Mesendoderm (in vitro differentiated cells): ENCODE data around the gene RGS11.

Source experiments
- DNase-seq: peaks from one replicate; pipeline ENCODE4 v3.0.0; 2013
- H2AK5ac ChIP-seq: 2 replicates; pipeline ENCODE4 v1.6.1; 2013; ENCODE audit warnings: low read length, inconsistent platforms
- H2BK120ac ChIP-seq: 2 replicates; pipeline ENCODE4 v1.6.1; 2013; ENCODE audit warnings: low read depth, mild to moderate bottlenecking, low read length, moderate library complexity, mixed read lengths
- H2BK15ac ChIP-seq: replicated peaks from 2 replicates; pipeline ENCODE4 v1.6.1; 2013; ENCODE audit warnings: low read depth, mild to moderate bottlenecking, moderate library complexity
- H2BK5ac ChIP-seq: 2 replicates; pipeline ENCODE4 v1.6.1; 2013; ENCODE audit warnings: low read length, inconsistent platforms
- H3K18ac ChIP-seq: 2 replicates; pipeline ENCODE4 v1.6.1; 2013; ENCODE audit warnings: mild to moderate bottlenecking, low read length, mixed read lengths
- H3K23ac ChIP-seq: one replicate; pipeline ENCODE4 v1.6.1; 2013; ENCODE audit warnings: low read length
- H3K27ac ChIP-seq: 2 replicates; pipeline ENCODE4 v1.5.1; 2013; ENCODE audit warnings: low read depth, mild to moderate bottlenecking, inconsistent platforms, low read length, moderate library complexity
- H3K27me3 ChIP-seq: 2 replicates; pipeline ENCODE4 v1.6.1; 2013; ENCODE audit warnings: low read length, control low read depth, mild to moderate bottlenecking, inconsistent platforms; ENCODE audit not compliant: insufficient read depth, poor library complexity
- H3K36me3 ChIP-seq: 2 replicates; pipeline ENCODE4 v1.6.1; 2013; ENCODE audit warnings: low read length, inconsistent platforms; ENCODE audit not compliant: control insufficient read depth, insufficient read depth
- H3K4ac ChIP-seq: one replicate; pipeline ENCODE4 v1.6.1; 2013; ENCODE audit warnings: low read depth, mild to moderate bottlenecking, low read length, moderate library complexity
- H3K4me1 ChIP-seq: 2 replicates; pipeline ENCODE4 v1.6.1; 2013; ENCODE audit warnings: low read depth, low read length, inconsistent platforms; ENCODE audit not compliant: control insufficient read depth
- H3K4me2 ChIP-seq: 2 replicates; pipeline ENCODE4 v1.6.1; 2013; ENCODE audit warnings: low read length
- H3K4me3 ChIP-seq: 2 replicates; pipeline ENCODE4 v1.5.1; 2013; ENCODE audit warnings: mild to moderate bottlenecking, low read length
- H3K56ac ChIP-seq: one replicate; pipeline ENCODE4 v1.6.1; 2013; ENCODE audit warnings: low read length
- H3K79me1 ChIP-seq: 2 replicates; pipeline ENCODE4 v1.6.1; 2013; ENCODE audit warnings: low read length, inconsistent platforms
- H3K79me2 ChIP-seq: 2 replicates; pipeline ENCODE4 v1.6.1; 2013; ENCODE audit warnings: mild to moderate bottlenecking, low read length; ENCODE audit not compliant: control insufficient read depth, insufficient read depth
- H3K9ac ChIP-seq: 2 replicates; pipeline ENCODE4 v1.6.1; 2013; ENCODE audit warnings: low read length, inconsistent platforms
- H4K5ac ChIP-seq: one replicate; pipeline ENCODE4 v1.6.1; 2013; ENCODE audit warnings: low read length
- H4K8ac ChIP-seq: one replicate; pipeline ENCODE4 v1.6.1; 2013; ENCODE audit warnings: low read depth, mild to moderate bottlenecking, control low read depth, low read length, moderate library complexity
- WGBS: extraction: QIAGEN DNeasy Blood & Tissue Kit; methylation state at CpG from one replicate; pipeline ENCODE4 v1.1.7; 2013; ENCODE audit warnings: low lambda C conversion rate, missing lambda C conversion rate; ENCODE audit not compliant: insufficient coverage; ENCODE audit errors: extremely low coverage; 5-methylcytosine and 5-hydroxymethylcytosine counted together

RGS11 gene

DNA sequence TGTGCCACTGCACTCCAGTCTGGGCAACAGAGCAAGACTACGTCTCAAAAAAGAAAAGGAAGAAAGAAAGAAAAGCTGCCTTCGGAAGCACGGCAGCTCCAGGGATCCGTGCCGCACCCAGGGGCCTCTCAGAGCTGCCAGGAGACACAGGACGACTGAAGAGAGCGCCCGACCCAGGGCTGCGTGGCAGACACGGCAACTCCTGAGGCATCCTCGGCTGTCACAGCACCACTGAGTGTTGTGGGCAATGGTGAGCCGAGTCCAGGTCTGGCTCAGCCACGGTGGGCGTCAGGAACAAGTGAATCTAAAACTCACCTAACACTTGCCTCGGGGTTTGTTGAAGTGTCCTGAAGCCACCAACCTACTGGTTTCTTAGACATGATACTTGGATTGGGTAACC is 36.0 kb upstream of the RGS11 start:
- no peak for DNase-seq
- Histone ChIP-seq H2BK5ac (no peak overlapping the region), H3K56ac (no peak overlapping the region), H3K4me3 (no peak overlapping the region), H3K4me2 (no peak overlapping the region), H3K18ac (no peak overlapping the region), H3K4me1 (no peaks in the 10 kb centered on the region), H3K79me1 (peaks cover 15% of the 10 kb centered on the region), H3K4ac (no peak overlapping the region), H3K79me2 (peaks cover 8% of the 10 kb centered on the region), H2AK5ac (no peak overlapping the region), H4K5ac (no peak overlapping the region), H3K23ac (no peak overlapping the region), H2BK120ac (no peak overlapping the region), H4K8ac (no peak overlapping the region), H3K36me3 (peaks cover 5% of the 10 kb centered on the region), H3K27ac (no peak overlapping the region), H3K27me3 (no peaks in the 10 kb centered on the region), H2BK15ac (no peak overlapping the region), H3K9ac (no peak overlapping the region)
- no CpG with 5 or more reads among the region's 15 CpGs for WGBS

DNA sequence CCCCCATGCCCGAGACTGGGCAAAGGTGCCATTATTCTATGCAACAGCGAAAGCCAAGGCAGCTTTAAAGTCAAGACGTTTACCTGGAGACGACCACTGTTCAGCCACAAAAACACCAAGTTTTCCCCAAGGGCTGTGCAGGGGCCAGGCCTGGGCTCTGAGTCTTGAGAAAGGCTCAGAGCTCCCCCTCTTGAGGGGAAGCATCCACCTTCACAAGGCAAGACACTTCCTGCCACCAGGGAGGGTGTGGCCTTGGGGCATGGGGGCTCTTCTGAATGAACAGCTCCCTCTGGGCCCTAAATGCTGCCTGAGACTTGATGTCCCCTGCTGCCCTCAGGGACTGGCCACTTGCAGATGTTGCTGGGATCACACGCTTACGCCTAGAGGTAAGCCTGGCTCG is 33.7 kb upstream of the RGS11 start:
- no peak overlapping the region for H4K5ac ChIP-seq
- H3K79me1 ChIP-seq = peaks cover 13% of the 10 kb centered on the region
- H3K27ac ChIP-seq = no peak overlapping the region
- H2AK5ac ChIP-seq = no peak overlapping the region
- H3K79me2 ChIP-seq = peaks cover 3% of the 10 kb centered on the region
- no peak overlapping the region for H3K56ac ChIP-seq
- H3K27me3 ChIP-seq = no peaks in the 10 kb centered on the region
- H3K4me1 ChIP-seq = no peaks in the 10 kb centered on the region
- H3K18ac ChIP-seq = no peak overlapping the region
- H3K4me3 ChIP-seq = no peak overlapping the region
- H3K4ac ChIP-seq = no peak overlapping the region
- no peak overlapping the region for H3K9ac ChIP-seq
- no peak overlapping the region for H2BK120ac ChIP-seq
- no peak overlapping the region for H2BK5ac ChIP-seq
- H3K4me2 ChIP-seq = no peak overlapping the region
- H4K8ac ChIP-seq = no peak overlapping the region
- no CpG with 5 or more reads among the region's 7 CpGs for WGBS
- H3K23ac ChIP-seq = no peak overlapping the region
- peak; percentile 53 for DNase-seq
- H3K36me3 ChIP-seq = peaks cover 4% of the 10 kb centered on the region
- H2BK15ac ChIP-seq = no peak overlapping the region

DNA sequence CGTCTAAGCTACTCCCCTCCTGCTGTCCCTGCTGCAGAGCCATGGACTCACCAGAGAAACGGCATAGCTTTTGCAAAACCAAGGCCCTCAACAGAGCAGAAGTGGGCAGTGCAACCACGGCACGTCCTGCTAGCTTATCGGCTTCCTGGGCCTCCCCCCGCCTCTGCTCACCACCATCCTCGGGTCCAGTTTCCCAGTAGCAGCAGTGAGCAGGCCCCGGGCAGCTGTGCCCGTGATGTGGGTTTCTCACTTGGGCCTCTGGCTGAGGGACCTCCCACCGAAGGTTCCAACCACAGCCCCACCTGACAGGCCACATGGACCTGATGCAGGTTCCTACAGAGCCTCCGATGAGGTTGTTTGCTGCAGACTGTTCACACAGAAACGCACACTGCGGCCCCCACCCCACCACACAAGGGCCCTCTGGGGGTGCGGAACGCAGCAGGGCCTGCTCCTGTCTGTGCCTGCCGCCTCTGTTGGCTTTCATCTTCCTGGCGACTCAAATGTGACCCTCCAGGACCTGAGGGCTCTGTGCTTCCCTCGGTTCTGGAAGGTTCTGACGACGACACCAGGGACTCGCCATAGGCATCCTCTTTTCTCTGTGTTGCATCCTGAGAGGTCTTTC is 32.1 kb upstream of the RGS11 start:
- DNase-seq = no peak
- no peak overlapping the region for H3K18ac ChIP-seq
- H3K4me3 ChIP-seq = no peak overlapping the region
- H3K27me3 ChIP-seq = no peaks in the 10 kb centered on the region
- H3K4me2 ChIP-seq = no peak overlapping the region
- H3K36me3 ChIP-seq = peaks cover 2% of the 10 kb centered on the region
- no peak overlapping the region for H2BK15ac ChIP-seq
- H2BK120ac ChIP-seq = no peak overlapping the region
- H3K79me2 ChIP-seq = no peaks in the 10 kb centered on the region
- no peak overlapping the region for H4K5ac ChIP-seq
- H3K23ac ChIP-seq = no peak overlapping the region
- H3K9ac ChIP-seq = no peak overlapping the region
- peaks cover 7% of the 10 kb centered on the region for H3K79me1 ChIP-seq
- no peak overlapping the region for H3K56ac ChIP-seq
- no peak overlapping the region for H3K27ac ChIP-seq
- no peaks in the 10 kb centered on the region for H3K4me1 ChIP-seq
- no CpG with 5 or more reads among the region's 21 CpGs for whole genome bisulfite sequencing
- H3K4ac ChIP-seq = no peak overlapping the region
- no peak overlapping the region for H2BK5ac ChIP-seq
- no peak overlapping the region for H4K8ac ChIP-seq
- H2AK5ac ChIP-seq = no peak overlapping the region

DNA sequence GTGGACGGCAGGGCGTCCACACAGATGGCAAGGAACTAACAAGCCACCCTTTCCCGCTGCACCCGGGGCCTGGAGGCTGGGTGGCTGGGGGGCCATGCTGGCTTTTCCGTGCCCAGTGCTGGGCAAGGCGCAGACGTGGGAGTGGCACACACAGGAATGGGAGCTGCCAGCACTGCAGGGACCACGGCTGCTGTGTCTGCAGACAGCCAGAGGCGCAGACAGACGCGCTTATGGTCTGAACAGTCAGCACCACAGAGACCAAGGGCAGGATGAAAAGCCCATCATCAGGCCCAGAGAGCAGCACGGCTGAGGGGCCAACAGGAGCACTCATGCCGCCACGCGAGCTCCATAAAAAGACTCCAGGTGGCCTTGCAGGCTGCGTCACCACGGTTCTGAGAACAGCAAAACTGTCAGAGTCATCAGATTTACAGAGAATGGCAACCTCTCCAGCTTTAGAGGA is 31.2 kb upstream of the RGS11 start:
- Histone ChIP-seq H3K23ac (no peak overlapping the region), H3K36me3 (peaks cover 2% of the 10 kb centered on the region), H3K4me1 (no peaks in the 10 kb centered on the region), H3K27me3 (no peaks in the 10 kb centered on the region), H2BK120ac (no peak overlapping the region), H3K56ac (no peak overlapping the region), H2AK5ac (no peak overlapping the region), H3K4me3 (no peak overlapping the region), H2BK5ac (no peak overlapping the region), H4K5ac (no peak overlapping the region), H3K4me2 (no peak overlapping the region), H2BK15ac (no peak overlapping the region), H3K27ac (no peak overlapping the region), H3K79me2 (no peaks in the 10 kb centered on the region), H3K18ac (no peak overlapping the region), H3K4ac (no peak overlapping the region), H4K8ac (no peak overlapping the region), H3K79me1 (peaks cover 5% of the 10 kb centered on the region), H3K9ac (no peak overlapping the region)
- no peak for DNase-seq
- no CpG with 5 or more reads among the region's 17 CpGs for WGBS

DNA sequence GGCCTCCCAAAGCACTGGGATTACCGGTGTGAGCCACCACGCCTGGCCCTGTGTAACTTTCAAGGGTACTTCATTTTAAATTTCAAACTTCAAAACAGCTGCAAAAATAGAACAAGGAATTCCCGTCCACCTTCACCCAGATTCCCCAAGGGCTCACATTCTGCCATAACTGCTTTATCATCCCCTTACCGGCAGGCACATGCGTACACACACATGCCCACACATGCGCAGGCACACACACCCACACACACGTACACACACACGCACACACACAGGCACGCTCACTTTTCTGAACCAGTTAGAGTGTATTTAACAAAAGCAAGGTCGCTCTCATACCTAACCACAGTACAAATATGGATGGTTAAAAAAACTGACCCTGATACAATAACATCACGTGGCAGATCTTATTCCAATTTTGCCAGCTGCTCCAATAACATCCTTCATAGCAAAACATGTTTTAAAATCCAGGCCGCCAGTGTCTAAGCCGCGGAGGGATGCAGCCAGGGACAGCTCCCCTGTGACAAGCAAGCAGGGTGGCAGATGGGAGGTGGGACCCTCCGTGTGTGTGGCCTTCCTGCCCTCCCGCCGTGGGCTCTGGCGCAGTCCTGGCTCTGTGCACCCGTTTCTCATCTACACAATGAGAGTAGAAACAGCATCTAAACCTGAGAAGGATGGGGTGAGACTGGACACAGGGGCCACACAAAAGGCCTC is 30.3 kb upstream of the RGS11 start:
- Histone ChIP-seq H4K8ac (no peak overlapping the region), H3K56ac (no peak overlapping the region), H3K27me3 (no peaks in the 10 kb centered on the region), H3K9ac (no peak overlapping the region), H2BK120ac (no peak overlapping the region), H3K4me1 (no peaks in the 10 kb centered on the region), H3K23ac (no peak overlapping the region), H4K5ac (no peak overlapping the region), H3K18ac (no peak overlapping the region), H3K4ac (no peak overlapping the region), H3K36me3 (peaks cover 2% of the 10 kb centered on the region), H3K4me2 (no peak overlapping the region), H3K27ac (no peak overlapping the region), H2BK5ac (no peak overlapping the region), H3K79me2 (no peaks in the 10 kb centered on the region), H3K79me1 (peaks cover 5% of the 10 kb centered on the region), H2AK5ac (no peak overlapping the region), H3K4me3 (no peak overlapping the region), H2BK15ac (no peak overlapping the region)
- WGBS = no CpG with 5 or more reads among the region's 19 CpGs
- no peak for DNase-seq
